MM.1S (cell line): Measurements from ENCODE around the gene CNNM2.
"Not testable (repeated sequence)": the region's sequence is repeated elsewhere in the genome, so short reads cannot be mapped to it uniquely, and the experiment has no call there.

Experiments used
- DNase-seq: peaks from one replicate; pipeline ENCODE4 v3.0.0-alpha.2; 2015
- H2AFZ ChIP-seq: fragments of 300-600 bp; sonication (generic); 2 replicates; pipeline ENCODE4 v1.6.0; 2016; ENCODE audit warnings: antibody characterized with exemption, low read length
- H3F3A ChIP-seq: fragments of 300-600 bp; sonication (generic); 2 replicates; pipeline ENCODE4 v1.6.1; 2016; ENCODE audit warnings: mild to moderate bottlenecking, antibody characterized with exemption, low read length, moderate library complexity, mixed read lengths; ENCODE audit not compliant: insufficient read depth
- H3K27ac ChIP-seq: fragments of 300-600 bp; sonication (generic); 2 replicates; pipeline ENCODE4 v1.5.1; 2016; ENCODE audit warnings: mild to moderate bottlenecking, low read length
- H3K27me3 ChIP-seq: fragments of 300-600 bp; sonication (generic); replicated peaks from 2 replicates; pipeline ENCODE4 v1.6.0; 2016; ENCODE audit warnings: low read length; ENCODE audit not compliant: insufficient read depth
- H3K36me3 ChIP-seq: fragments of 300-600 bp; sonication (generic); replicated peaks from 2 replicates; pipeline ENCODE4 v1.6.1; 2016; ENCODE audit warnings: mild to moderate bottlenecking, low read length, mixed read lengths; ENCODE audit not compliant: insufficient read depth
- H3K4me1 ChIP-seq: fragments of 300-600 bp; sonication (generic); 2 replicates; pipeline ENCODE4 v1.6.1; 2016; ENCODE audit warnings: low read length, mixed read lengths
- H3K4me2 ChIP-seq: fragments of 300-600 bp; sonication (generic); 2 replicates; pipeline ENCODE4 v1.6.0; 2016; ENCODE audit warnings: low read depth, low read length
- H3K4me3 ChIP-seq: fragments of 300-600 bp; sonication (generic); 2 replicates; pipeline ENCODE4 v1.5.1; 2016; ENCODE audit warnings: low read length, mixed read lengths
- H3K79me2 ChIP-seq: fragments of 300-600 bp; sonication (generic); 2 replicates; pipeline ENCODE4 v1.6.1; 2016; ENCODE audit warnings: mixed run types, low read length, mixed read lengths
- H3K9ac ChIP-seq: fragments of 300-600 bp; sonication (generic); 2 replicates; pipeline ENCODE4 v1.6.1; 2016; ENCODE audit warnings: low read length, mixed read lengths
- H3K9me2 ChIP-seq: fragments of 300-600 bp; sonication (generic); replicated peaks from 2 replicates; pipeline ENCODE4 v1.6.1; 2016; ENCODE audit warnings: mild to moderate bottlenecking, low read length, mixed read lengths; ENCODE audit not compliant: insufficient read depth
- H3K9me3 ChIP-seq: fragments of 300-600 bp; sonication (generic); replicated peaks from 2 replicates; pipeline ENCODE4 v1.6.1; 2016; ENCODE audit warnings: mild to moderate bottlenecking, low read length, mixed read lengths; ENCODE audit not compliant: insufficient read depth
- H4K20me1 ChIP-seq: fragments of 300-600 bp; sonication (generic); 2 replicates; pipeline ENCODE4 v1.6.1; 2016; ENCODE audit warnings: mild to moderate bottlenecking, low read length, moderate library complexity, mixed read lengths; ENCODE audit not compliant: insufficient read depth
- EZH2 ChIP-seq: fragments of 300-600 bp; sonication (generic); optimal IDR thresholded peaks from 2 replicates; pipeline ENCODE3; 2017; ENCODE audit warnings: low read depth, mild to moderate bottlenecking, antibody characterized with exemption, low read length, mixed read lengths
- EZH2phosphoT487 ChIP-seq: fragments of 300-600 bp; sonication (generic); IDR thresholded peaks from 2 replicates; pipeline ENCODE4 v1.6.1; 2018; ENCODE audit warnings: antibody characterized with exemption, low read length
- TF ChIP-seq, protein P1 (sequence below): fragments of 300-600 bp; sonication (generic); IDR thresholded peaks from 2 replicates; pipeline ENCODE4 v1.5.1; 2016; ENCODE audit warnings: antibody characterized with exemption, low read length, mixed read lengths

Gene CNNM2

DNA sequence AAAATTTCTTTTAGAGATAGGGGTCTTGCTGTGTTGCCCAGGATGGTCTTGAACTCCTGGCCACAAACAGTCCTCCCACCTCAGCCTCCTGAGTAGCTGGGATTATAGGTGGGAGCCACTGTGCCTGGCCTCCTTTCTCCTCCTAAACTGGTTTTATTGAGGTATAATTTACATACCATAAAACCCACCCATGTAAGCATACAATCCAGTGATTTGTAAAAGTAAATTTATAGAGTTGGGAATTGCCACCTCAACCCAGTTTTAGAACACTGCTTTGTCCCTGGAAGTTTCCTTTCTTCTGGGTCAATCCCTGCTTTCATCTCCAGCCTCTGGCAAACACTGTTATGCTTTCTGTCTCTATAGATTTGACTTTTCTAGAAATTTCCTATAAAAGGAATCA is 49.0 kb downstream of the CNNM2 start:
- no peaks in the 10 kb centered on the region for H3K27me3 ChIP-seq

DNA sequence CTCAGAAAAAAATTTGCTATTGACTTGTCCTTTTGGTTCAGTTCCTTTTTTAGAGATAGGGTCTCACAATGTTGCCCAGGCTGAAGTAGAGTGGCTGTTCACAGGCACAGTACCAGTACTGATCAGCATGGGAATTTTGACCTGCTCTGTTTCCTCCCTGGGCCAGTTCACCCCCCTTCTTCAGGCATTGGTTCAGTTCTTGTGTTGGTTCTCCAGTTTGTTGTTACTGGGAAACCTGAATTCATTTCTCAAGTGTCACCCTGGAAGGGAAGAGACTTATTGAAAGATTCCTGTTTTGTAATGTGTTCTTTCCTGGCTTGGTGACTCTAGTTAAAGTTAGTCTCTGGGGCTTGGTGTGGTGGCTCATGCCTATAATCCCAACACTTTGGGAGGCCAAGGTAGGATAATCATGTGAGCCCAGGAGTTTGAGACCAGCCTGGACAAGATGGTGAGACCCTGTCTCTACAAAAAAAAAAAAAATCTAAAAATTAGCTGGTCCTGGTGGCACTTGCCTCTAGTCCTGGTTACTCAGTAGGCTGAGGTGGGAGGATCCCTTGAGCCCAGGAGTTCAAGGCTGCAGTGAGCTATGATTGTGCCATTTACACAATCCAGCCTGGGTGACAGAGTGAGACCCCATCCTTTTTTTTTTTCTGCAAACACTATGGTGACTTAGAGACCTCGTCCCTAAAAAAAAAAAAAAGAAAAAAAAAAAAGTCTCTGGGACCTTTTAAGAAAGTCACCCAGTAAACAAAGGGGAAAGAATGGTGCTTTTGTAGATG is 52.7 kb downstream of the CNNM2 start:
- Histone ChIP-seq H3K27me3 (no peaks in the 10 kb centered on the region), H3F3A (no peaks in the 10 kb centered on the region), H3K4me3 (no peak overlapping the region), H2AFZ (no peak overlapping the region), H3K9me3 (no peaks in the 10 kb centered on the region), H3K27ac (no peak overlapping the region), H3K79me2 (no peaks in the 10 kb centered on the region), H3K4me1 (no peaks in the 10 kb centered on the region), H3K9me2 (no peaks in the 10 kb centered on the region), H3K4me2 (no peak overlapping the region), H3K36me3 (no peaks in the 10 kb centered on the region), H4K20me1 (no peaks in the 10 kb centered on the region), H3K9ac (no peak overlapping the region)
- no peak for DNase-seq
- TF ChIP-seq EZH2 (no peak), EZH2phosphoT487 (no peak)
- TF ChIP-seq, protein P1, sequence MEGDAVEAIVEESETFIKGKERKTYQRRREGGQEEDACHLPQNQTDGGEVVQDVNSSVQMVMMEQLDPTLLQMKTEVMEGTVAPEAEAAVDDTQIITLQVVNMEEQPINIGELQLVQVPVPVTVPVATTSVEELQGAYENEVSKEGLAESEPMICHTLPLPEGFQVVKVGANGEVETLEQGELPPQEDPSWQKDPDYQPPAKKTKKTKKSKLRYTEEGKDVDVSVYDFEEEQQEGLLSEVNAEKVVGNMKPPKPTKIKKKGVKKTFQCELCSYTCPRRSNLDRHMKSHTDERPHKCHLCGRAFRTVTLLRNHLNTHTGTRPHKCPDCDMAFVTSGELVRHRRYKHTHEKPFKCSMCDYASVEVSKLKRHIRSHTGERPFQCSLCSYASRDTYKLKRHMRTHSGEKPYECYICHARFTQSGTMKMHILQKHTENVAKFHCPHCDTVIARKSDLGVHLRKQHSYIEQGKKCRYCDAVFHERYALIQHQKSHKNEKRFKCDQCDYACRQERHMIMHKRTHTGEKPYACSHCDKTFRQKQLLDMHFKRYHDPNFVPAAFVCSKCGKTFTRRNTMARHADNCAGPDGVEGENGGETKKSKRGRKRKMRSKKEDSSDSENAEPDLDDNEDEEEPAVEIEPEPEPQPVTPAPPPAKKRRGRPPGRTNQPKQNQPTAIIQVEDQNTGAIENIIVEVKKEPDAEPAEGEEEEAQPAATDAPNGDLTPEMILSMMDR, result no peak

More for the DNA sequence above, 49.0 kb downstream of the CNNM2 start:
- no peak overlapping the region for H3K4me3 ChIP-seq
- H3K4me1 ChIP-seq, result no peaks in the 10 kb centered on the region
- H4K20me1 ChIP-seq, result no peaks in the 10 kb centered on the region
- DNase-seq, result no peak
- H2AFZ ChIP-seq, result no peak overlapping the region
- no peaks in the 10 kb centered on the region for H3F3A ChIP-seq
- H3K9me2 ChIP-seq, result no peaks in the 10 kb centered on the region
- no peak for TF ChIP-seq EZH2phosphoT487
- TF ChIP-seq, protein P1, result no peak
- no peak for TF ChIP-seq EZH2
- no peaks in the 10 kb centered on the region for H3K79me2 ChIP-seq
- H3K9me3 ChIP-seq, result no peaks in the 10 kb centered on the region
- H3K4me2 ChIP-seq, result no peak overlapping the region
- H3K9ac ChIP-seq, result no peak overlapping the region
- H3K36me3 ChIP-seq, result no peaks in the 10 kb centered on the region
- no peak overlapping the region for H3K27ac ChIP-seq

DNA sequence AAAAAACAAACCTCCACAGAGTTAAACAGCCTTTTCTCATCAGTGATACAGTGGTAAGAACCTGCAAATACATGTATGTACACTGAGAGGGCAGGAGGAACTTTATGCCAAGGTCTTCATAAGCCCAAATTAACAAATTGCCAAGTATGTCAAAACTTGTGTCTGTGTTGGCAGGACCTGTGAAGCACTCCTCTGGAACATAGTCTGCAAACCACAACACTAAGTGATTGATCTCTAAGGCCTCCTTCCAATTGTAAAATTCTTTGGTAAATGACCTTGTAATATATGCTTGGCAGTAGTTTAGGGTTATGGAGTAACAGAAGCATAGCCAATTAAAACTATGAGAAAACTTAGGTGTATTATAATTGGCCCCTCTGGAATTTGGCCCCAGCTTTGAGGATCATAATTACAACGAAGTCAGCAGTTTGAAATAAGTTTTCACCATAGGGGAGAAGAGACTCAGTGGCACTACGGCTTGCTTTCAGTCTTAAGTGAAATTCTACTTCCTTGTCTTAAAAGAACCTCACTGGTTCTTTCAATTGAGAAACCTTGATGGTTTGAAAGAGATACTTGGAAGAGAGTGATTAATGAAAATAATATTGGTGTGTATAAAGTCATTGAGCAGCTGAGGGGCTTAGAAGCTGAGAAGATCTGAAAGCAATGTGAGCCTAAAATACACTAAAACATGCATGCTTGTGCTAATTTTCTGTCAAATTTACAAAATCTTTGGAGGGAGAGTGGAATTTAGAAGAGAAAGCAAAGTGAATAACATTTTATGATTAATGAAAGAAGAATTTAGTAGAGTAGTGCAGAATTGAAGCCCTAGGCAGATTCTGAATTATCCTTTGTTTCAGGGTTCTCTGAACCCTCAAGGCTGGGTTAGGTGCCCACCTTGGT is 57.6 kb downstream of the CNNM2 start:
- H4K20me1 ChIP-seq, result no peaks in the 10 kb centered on the region
- no peaks in the 10 kb centered on the region for H3K36me3 ChIP-seq
- no peaks in the 10 kb centered on the region for H3K4me1 ChIP-seq

DNA sequence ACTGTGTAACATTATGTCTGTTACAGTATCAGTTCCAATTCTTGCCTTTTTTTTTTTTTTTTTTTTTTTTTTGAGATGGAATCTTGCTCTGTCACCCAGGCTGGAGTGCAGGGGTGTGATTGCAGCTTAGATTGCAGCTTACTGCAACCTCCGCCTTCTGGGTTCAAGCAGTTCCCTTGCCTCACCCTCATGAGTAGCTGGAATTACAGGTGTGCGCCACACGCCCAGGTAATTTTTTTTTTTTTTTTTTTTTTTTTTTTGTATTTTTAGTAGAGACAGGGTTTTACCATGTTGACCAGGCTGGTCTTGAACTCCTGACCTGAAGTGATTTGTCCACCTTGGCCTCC is 58.3 kb downstream of the CNNM2 start:
- H3K9ac ChIP-seq, H3F3A ChIP-seq, H3K36me3 ChIP-seq, DNase-seq, H3K79me2 ChIP-seq, H3K9me2 ChIP-seq, H3K4me3 ChIP-seq, H3K4me2 ChIP-seq, H3K27ac ChIP-seq, H2AFZ ChIP-seq, H4K20me1 ChIP-seq, H3K4me1 ChIP-seq, H3K9me3 ChIP-seq, H3K27me3 ChIP-seq: not testable (repeated sequence)

More for the DNA sequence above, 57.6 kb downstream of the CNNM2 start:
- no peaks in the 10 kb centered on the region for H3K9me2 ChIP-seq
- no peak for DNase-seq
- no peaks in the 10 kb centered on the region for H3F3A ChIP-seq
- H3K9me3 ChIP-seq, result no peaks in the 10 kb centered on the region
- H3K79me2 ChIP-seq, result no peaks in the 10 kb centered on the region
- no peak for TF ChIP-seq EZH2
- TF ChIP-seq, protein P1, result no peak
- TF ChIP-seq EZH2phosphoT487, result no peak
- H2AFZ ChIP-seq, result no peak overlapping the region
- H3K4me3 ChIP-seq, result no peak overlapping the region
- no peak overlapping the region for H3K27ac ChIP-seq
- no peak overlapping the region for H3K9ac ChIP-seq
- H3K27me3 ChIP-seq, result no peaks in the 10 kb centered on the region
- H3K4me2 ChIP-seq, result no peak overlapping the region
